ENCODE measurements around the gene GLRA3.

GRCh38 chr4:174613979-174614378 lies 215.1 kb downstream of the GLRA3 start:
- TF ChIP-seq CTCF (IDR thresholded peaks at IDR 0.05; ENCODE audit: poor library complexity, severe bottlenecking) = no peak
- no peak for TF ChIP-seq EP300 (conservative IDR thresholded peaks at IDR 0.05; ENCODE audit: poor library complexity, severe bottlenecking)
- TF ChIP-seq EZH2 (IDR thresholded peaks at IDR 0.05; ENCODE audit: borderline replicate concordance, insufficient read depth, low read length, poor library complexity, severe bottlenecking) = no peak
